SK-N-SH treated with all-trans-retinoic acid at 6 μM for 48 hours (cell line): ENCODE measurements around the gene FRK.

ENCODE experiments used
- ATAC-seq: fragments of 200-7000 bp; cut with Tn5 transposase; 3 replicates; pipeline ENCODE4 v1.9.1; 2020; ENCODE audit warnings: mild to moderate bottlenecking, moderate library complexity
- BACH2 ChIP-seq: fragments of 250-450 bp; sonication (Bioruptor Pico); IDR thresholded peaks from 2 replicates; pipeline ENCODE4 v1.9.0; 2021; ENCODE audit warnings: mild to moderate bottlenecking, borderline replicate concordance
- CREB5 ChIP-seq: fragments of 250-450 bp; sonication (Bioruptor Pico); IDR thresholded peaks from 2 replicates; pipeline ENCODE4 v1.5.1; 2020; ENCODE audit warnings: low read depth, mild to moderate bottlenecking, moderate library complexity
- CSDC2 ChIP-seq: fragments of 250-450 bp; sonication (Bioruptor Pico); IDR thresholded peaks from 2 replicates; pipeline ENCODE4 v1.5.0; 2020; ENCODE audit warnings: mild to moderate bottlenecking, moderate library complexity
- ESRRG ChIP-seq: fragments of 250-450 bp; sonication (Bioruptor Pico); IDR thresholded peaks from 2 replicates; pipeline ENCODE4 v1.6.1; 2021; ENCODE audit warnings: mild to moderate bottlenecking
- GLIS3 ChIP-seq: fragments of 250-450 bp; sonication (Bioruptor Pico); IDR thresholded peaks from 2 replicates; pipeline ENCODE4 v1.5.0; 2020; ENCODE audit warnings: mild to moderate bottlenecking, moderate library complexity
- ISL1 ChIP-seq: fragments of 250-450 bp; sonication (Bioruptor Pico); IDR thresholded peaks from 2 replicates; pipeline ENCODE4 v2.1.2; 2022; ENCODE audit warnings: mild to moderate bottlenecking, moderate library complexity
- OSR1 ChIP-seq: fragments of 250-450 bp; sonication (Bioruptor Pico); IDR thresholded peaks from 2 replicates; pipeline ENCODE4 v1.8.0; 2022; ENCODE audit warnings: moderate library complexity, mild to moderate bottlenecking, inconsistent platforms
- POU6F1 ChIP-seq: fragments of 250-450 bp; sonication (Bioruptor Pico); IDR thresholded peaks from 2 replicates; pipeline ENCODE4 v1.8.0; 2021; ENCODE audit warnings: low read depth, mild to moderate bottlenecking, moderate library complexity, borderline replicate concordance
- RARB ChIP-seq: fragments of 250-450 bp; sonication (Bioruptor Pico); IDR thresholded peaks from 2 replicates; pipeline ENCODE4 v1.8.0; 2021; ENCODE audit warnings: mild to moderate bottlenecking, moderate library complexity
- SNAI2 ChIP-seq: fragments of 250-450 bp; sonication (Bioruptor Pico); IDR thresholded peaks from 2 replicates; pipeline ENCODE4 v1.5.0; 2020; ENCODE audit warnings: mild to moderate bottlenecking, moderate library complexity
- TCF4 ChIP-seq: fragments of 250-450 bp; sonication (Bioruptor Pico); IDR thresholded peaks from 2 replicates; pipeline ENCODE4 v1.8.0; 2021; ENCODE audit warnings: mild to moderate bottlenecking, moderate library complexity, borderline replicate concordance
- TOX ChIP-seq: fragments of 250-450 bp; sonication (Bioruptor Pico); IDR thresholded peaks from 2 replicates; pipeline ENCODE4 v1.8.0; 2021; ENCODE audit warnings: mild to moderate bottlenecking, moderate library complexity, borderline replicate concordance
- TSHZ2 ChIP-seq: fragments of 250-450 bp; sonication (Bioruptor Pico); IDR thresholded peaks from 2 replicates; pipeline ENCODE4 v1.5.0; 2020; ENCODE audit warnings: mild to moderate bottlenecking, moderate library complexity
- ZC3H10 ChIP-seq: fragments of 250-450 bp; sonication (Bioruptor Pico); IDR thresholded peaks from 2 replicates; pipeline ENCODE4 v1.5.1; 2021; ENCODE audit warnings: mild to moderate bottlenecking, moderate library complexity
- ZFP3 ChIP-seq: fragments of 250-450 bp; sonication (Bioruptor Pico); IDR thresholded peaks from 2 replicates; pipeline ENCODE4 v1.5.0; 2020; ENCODE audit warnings: mild to moderate bottlenecking, moderate library complexity
- ZFP30 ChIP-seq: fragments of 450-650 bp; formaldehyde crosslinking; IDR thresholded peaks from 2 replicates; pipeline ENCODE4 v1.5.0; 2022; ENCODE audit warnings: mild to moderate bottlenecking, moderate library complexity
- ZNF565 ChIP-seq: fragments of 450-650 bp; formaldehyde crosslinking; conservative IDR thresholded peaks from 2 replicates; pipeline ENCODE4 v1.5.0; 2020; ENCODE audit warnings: low read depth, mild to moderate bottlenecking, moderate library complexity
- ZNF70 ChIP-seq: fragments of 450-650 bp; formaldehyde crosslinking; IDR thresholded peaks from 2 replicates; pipeline ENCODE4 v1.5.0; 2020; ENCODE audit warnings: mild to moderate bottlenecking, moderate library complexity
- ZNF8 ChIP-seq: fragments of 450-650 bp; formaldehyde crosslinking; IDR thresholded peaks from 2 replicates; pipeline ENCODE4 v1.5.0; 2020; ENCODE audit warnings: mild to moderate bottlenecking, moderate library complexity

Gene FRK

GRCh38 chr6:115983998-115984397 is 76.7 kb downstream of the FRK start:
- no peak for ATAC-seq
- TF ChIP-seq ZNF70 (no peak), RARB (CRISPR knock-in tag) (no peak), TCF4 (CRISPR knock-in tag) (no peak), BACH2 (CRISPR knock-in tag) (no peak), SNAI2 (CRISPR knock-in tag) (no peak), ZNF8 (no peak), POU6F1 (CRISPR knock-in tag) (no peak), CSDC2 (CRISPR knock-in tag) (no peak), CREB5 (CRISPR knock-in tag) (no peak), ESRRG (CRISPR knock-in tag) (no peak), TSHZ2 (CRISPR knock-in tag) (no peak), ZC3H10 (CRISPR knock-in tag) (no peak), GLIS3 (CRISPR knock-in tag) (no peak)

GRCh38 chr6:115982453-115982852 is 78.2 kb downstream of the FRK start:
- TF ChIP-seq ZNF8 = no peak
- TF ChIP-seq ZNF70 = no peak
- no peak for TF ChIP-seq GLIS3 (CRISPR knock-in tag)
- TF ChIP-seq BACH2 (CRISPR knock-in tag) = no peak
- no peak for TF ChIP-seq ZFP30 (CRISPR knock-in tag)
- no peak for TF ChIP-seq ISL1 (CRISPR knock-in tag)
- TF ChIP-seq ZC3H10 (CRISPR knock-in tag) = no peak
- TF ChIP-seq TCF4 (CRISPR knock-in tag) = no peak
- no peak for TF ChIP-seq TSHZ2 (CRISPR knock-in tag)
- TF ChIP-seq TOX (CRISPR knock-in tag) = no peak
- TF ChIP-seq ZNF565 (CRISPR knock-in tag) = no peak
- no peak for ATAC-seq

- ATAC-seq = no peak
- TF ChIP-seq TSHZ2 (CRISPR knock-in tag) (no peak), ZFP30 (CRISPR knock-in tag) (no peak), ZNF8 (no peak), OSR1 (no peak), TOX (CRISPR knock-in tag) (no peak), POU6F1 (CRISPR knock-in tag) (no peak), GLIS3 (CRISPR knock-in tag) (no peak), RARB (CRISPR knock-in tag) (no peak), ZNF565 (CRISPR knock-in tag) (no peak), ZFP3 (CRISPR knock-in tag) (no peak)
These were observed 83.5 kb downstream of the FRK start for GRCh38 chr6:115977220-115977619.
